Measurements from ENCODE around the gene PAPPA. TPM values are rescaled to one million over a fixed set of nuclear protein-coding genes. Genes with fewer than 3 reads are reported as not detected.

Gene PAPPA
- total RNA-seq, 2 experiments from 2014 or later, result not detected

DNA sequence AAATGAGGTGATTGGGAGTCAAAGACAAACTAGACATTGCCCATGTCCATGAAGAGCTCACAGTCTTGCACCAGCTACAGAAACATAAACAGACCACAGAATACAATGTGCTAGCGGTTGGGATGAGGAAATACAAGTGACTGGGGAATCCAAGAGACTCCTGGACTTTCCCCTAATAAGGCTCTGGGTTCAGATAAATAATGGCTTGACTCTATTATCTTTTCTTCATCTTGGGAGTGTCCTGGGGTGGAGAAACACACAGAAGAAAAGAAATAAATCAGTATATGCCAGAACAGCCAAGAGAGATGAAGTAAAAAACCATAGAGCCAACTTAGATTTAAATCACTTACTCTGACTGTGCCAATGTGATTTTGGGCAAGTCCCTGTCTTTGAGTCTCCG lies 227.8 kb downstream of the PAPPA start:
- no peak for ATAC-seq (ENCODE audit: low read depth)
- POLR2A ChIA-PET, result no interaction called here

DNA sequence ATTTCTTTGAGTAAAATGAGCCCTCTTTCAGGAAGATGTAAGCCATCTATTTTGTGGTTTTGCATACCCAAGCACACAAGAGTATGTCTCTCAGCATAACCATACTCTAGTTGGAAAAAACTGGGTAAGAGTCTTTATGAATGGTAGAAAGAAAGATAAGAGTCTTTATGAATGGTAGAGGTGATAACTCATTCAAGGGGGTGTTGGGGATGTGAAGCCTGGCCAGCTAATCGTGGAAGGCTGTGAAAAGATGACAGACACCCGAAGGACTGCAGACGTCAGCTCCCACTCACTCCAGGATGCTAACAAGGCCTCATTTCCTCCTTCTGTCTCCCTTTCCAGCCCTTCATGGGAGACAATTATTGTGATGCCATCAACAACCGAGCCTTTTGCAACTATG lies 228.5 kb downstream of the PAPPA start:
- peaks cover 1% of the 10 kb centered on the region for H3K9me3 Mint-ChIP-seq
- no peak for DNase-seq
- H3K4me3 Mint-ChIP-seq, result no peak overlapping the region
- POLR2A ChIA-PET, result no interaction called here
- H3K27ac Mint-ChIP-seq, result no peak overlapping the region
- ATAC-seq (ENCODE audit: low read depth), result no peak
- no peaks in the 10 kb centered on the region for H3K36me3 Mint-ChIP-seq
- peaks cover 3% of the 10 kb centered on the region for H3K4me1 Mint-ChIP-seq
- H3K27me3 Mint-ChIP-seq, result peaks cover 2% of the 10 kb centered on the region

More for the DNA sequence above, 227.8 kb downstream of the PAPPA start:
- H3K4me3 Mint-ChIP-seq, result no peak overlapping the region
- no peak overlapping the region for H3K27ac Mint-ChIP-seq
- peaks cover 2% of the 10 kb centered on the region for H3K27me3 Mint-ChIP-seq
- no peaks in the 10 kb centered on the region for H3K36me3 Mint-ChIP-seq
- peaks cover 1% of the 10 kb centered on the region for H3K9me3 Mint-ChIP-seq
- DNase-seq, result no peak
- H3K4me1 Mint-ChIP-seq, result peaks cover 3% of the 10 kb centered on the region

DNA sequence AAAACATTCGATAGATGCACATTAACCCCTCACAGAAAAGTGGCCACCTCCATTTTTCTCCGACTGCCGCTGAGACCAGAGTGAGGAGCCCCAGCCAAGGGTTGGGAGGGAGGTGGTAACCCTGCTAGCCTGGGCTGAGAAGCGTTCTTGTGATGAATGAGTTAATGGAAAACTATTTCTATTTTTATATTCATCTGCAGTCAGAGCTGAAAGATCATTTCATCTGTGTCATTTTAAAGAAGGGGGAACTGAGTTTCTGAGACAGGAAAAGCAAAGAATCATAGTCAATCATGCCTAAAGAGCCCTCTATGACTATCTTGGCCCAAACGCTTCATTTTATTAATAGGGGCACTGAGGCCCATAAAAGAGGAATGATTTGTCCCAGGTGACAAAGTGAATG lies 229.5 kb downstream of the PAPPA start:
- DNase-seq (no peak), ATAC-seq (ENCODE audit: low read depth) (no peak)
- H3K36me3 Mint-ChIP-seq, result no peaks in the 10 kb centered on the region
- peaks cover 2% of the 10 kb centered on the region for H3K27me3 Mint-ChIP-seq
- no peak overlapping the region for H3K4me3 Mint-ChIP-seq
- H3K4me1 Mint-ChIP-seq, result peaks cover 6% of the 10 kb centered on the region
- H3K9me3 Mint-ChIP-seq, result peaks cover 1% of the 10 kb centered on the region
- POLR2A ChIA-PET, result no interaction called here
- no peak overlapping the region for H3K27ac Mint-ChIP-seq

DNA sequence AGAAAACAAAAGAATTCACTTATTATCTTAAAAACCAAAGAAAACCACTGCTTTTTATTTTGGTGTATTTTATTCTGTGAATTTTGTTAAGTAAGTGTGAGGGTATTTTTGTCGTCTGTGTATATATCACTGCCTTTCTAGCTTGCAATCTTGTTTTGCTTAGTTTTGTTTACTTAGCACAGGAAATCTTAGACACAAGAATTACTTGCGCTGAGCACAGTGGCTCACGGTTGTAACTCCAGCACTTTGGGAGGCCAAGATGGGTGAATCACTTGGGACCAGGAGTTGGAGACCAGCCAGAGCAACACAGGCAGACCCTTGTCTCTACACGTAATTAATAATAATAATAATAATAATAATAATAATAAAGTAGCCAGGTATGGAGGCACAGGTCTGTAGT lies 230.3 kb downstream of the PAPPA start:
- no peak for ATAC-seq (ENCODE audit: low read depth)
- no peak for DNase-seq
- H3K27me3 Mint-ChIP-seq, result peaks cover 2% of the 10 kb centered on the region
- H3K27ac Mint-ChIP-seq, result no peak overlapping the region
- no peak overlapping the region for H3K4me3 Mint-ChIP-seq
- POLR2A ChIA-PET, result no interaction called here
- H3K4me1 Mint-ChIP-seq, result peaks cover 6% of the 10 kb centered on the region
- H3K36me3 Mint-ChIP-seq, result no peaks in the 10 kb centered on the region
- peaks cover 1% of the 10 kb centered on the region for H3K9me3 Mint-ChIP-seq

DNA sequence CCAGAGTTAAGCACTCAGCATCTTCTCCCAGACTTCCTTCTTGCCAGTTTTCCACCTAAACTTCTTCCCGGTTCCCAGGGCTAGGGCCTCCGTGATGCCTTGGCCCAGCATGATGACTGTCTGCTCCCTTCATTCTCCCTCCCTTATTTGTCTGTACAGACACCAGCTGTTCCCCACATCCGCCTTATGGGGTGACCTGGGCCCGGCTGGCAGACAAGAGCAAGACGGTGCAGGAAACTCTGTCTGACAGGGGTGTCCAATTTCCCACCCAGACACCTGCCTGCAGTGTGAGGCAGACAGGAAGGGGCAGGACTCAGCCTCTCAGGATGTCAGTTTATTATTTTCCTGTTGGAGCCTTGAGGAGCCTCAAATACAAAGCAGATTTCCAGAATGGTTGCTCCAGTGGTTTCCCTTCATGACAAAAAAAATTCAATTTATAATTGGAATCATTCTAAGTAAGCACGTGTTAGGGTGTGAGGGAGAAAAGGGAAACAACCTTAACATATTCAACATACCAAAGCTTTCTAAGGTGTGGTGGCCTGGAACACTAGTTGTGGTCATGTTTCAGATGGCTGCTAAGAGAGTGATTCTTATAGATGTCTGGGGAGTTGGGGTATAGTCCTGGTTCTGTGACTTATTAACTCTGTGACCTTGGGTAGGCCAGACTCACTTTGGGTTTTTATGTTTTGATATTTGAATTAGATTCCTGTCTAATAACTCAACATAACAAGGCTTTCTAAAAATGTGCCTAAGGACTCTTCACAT lies 234.5 kb downstream of the PAPPA start:
- no peak overlapping the region for H3K27ac Mint-ChIP-seq
- POLR2A ChIA-PET, result no interaction called here
- no peaks in the 10 kb centered on the region for H3K27me3 Mint-ChIP-seq
- no peak for ATAC-seq (ENCODE audit: low read depth)
- no peak for DNase-seq
- peaks cover 3% of the 10 kb centered on the region for H3K4me1 Mint-ChIP-seq
- H3K4me3 Mint-ChIP-seq, result no peak overlapping the region
- H3K36me3 Mint-ChIP-seq, result no peaks in the 10 kb centered on the region
- H3K9me3 Mint-ChIP-seq, result no peaks in the 10 kb centered on the region

DNA sequence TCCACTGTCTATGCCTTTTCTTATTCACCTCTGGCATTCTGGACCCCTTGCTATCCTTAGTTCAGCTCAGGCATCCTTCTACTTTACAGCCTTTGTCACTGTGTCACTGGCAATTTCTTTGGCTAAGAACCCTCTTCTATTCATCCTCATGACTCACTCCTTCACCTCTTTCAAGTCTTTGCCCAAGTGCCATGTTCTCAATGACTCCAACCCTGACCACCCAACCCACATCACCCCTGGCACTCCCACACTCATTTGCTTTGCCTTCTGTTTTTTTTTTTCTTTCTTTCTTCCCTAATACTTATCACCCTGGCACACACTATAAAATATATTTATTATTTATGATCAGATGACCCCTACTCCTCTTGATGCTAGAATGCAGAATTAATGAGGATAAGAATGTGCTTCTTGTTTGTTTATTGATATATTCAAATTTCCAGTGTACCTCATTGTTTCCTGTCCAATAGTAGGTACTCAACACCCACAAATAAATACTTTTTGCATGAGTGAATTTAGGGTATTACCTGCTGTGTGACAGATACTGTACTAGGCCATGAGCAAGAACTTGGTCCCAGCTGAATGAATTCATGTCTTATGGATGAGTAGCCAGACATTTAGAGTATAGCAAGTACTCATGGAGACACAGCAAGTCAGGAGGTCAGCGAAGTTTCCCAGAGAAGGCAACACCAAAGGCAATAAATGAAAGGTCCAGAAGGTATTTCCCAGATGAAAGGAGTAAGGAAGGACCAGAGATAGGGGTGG lies 236.1 kb downstream of the PAPPA start:
- POLR2A ChIA-PET, result no interaction called here
- no peaks in the 10 kb centered on the region for H3K36me3 Mint-ChIP-seq
- no peak overlapping the region for H3K27ac Mint-ChIP-seq
- no peak overlapping the region for H3K4me3 Mint-ChIP-seq
- no peak for ATAC-seq (ENCODE audit: low read depth)
- H3K9me3 Mint-ChIP-seq, result no peaks in the 10 kb centered on the region
- no peak for DNase-seq
- no peaks in the 10 kb centered on the region for H3K27me3 Mint-ChIP-seq
- H3K4me1 Mint-ChIP-seq, result peaks cover 3% of the 10 kb centered on the region

DNA sequence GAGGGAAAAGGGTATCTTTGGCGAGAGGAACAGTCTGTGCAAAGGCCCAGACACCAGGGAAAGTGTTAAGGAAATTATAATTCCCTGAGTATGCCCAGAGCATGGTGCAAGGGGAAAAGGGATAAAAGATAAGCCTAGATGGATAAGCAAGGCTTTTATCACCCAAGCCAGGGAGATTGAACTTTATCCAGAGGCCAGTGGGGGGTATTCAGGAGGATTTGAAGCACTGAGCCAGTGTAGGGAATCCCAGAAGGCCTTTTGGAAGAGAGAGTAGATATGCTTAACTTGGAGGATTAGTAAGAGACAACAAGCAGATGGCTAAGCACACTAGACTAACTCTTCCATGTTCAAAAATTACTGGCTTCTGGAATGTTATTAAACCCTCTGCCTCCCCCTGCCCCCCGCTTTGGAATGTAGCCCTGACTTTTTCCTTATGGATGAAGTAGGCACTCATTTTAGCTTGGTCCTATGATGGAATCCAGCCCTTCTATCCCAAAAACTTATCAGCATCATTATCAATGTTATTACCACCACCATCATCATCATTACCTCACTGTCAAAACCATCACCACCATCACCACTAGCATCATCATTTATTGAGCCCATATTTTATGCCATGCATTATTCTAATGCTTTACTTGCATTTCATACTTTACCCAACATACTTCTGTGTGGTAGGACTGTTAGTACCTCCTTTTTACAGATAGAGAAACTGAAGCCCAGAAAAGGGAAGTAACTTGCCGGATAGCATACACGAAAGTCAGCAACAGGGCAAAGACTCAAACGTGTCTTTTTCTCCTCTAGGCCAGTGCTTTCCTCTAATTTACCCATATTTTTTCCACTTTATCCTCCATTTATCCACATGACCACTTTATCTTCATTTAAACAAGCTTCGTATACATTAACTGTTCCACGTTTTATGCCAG lies 237.0 kb downstream of the PAPPA start:
- no peaks in the 10 kb centered on the region for H3K9me3 Mint-ChIP-seq
- DNase-seq (no peak), ATAC-seq (ENCODE audit: low read depth) (no peak)
- no peaks in the 10 kb centered on the region for H3K27me3 Mint-ChIP-seq
- no peak overlapping the region for H3K27ac Mint-ChIP-seq
- POLR2A ChIA-PET, result no interaction called here
- H3K4me1 Mint-ChIP-seq, result peaks cover 3% of the 10 kb centered on the region
- no peaks in the 10 kb centered on the region for H3K36me3 Mint-ChIP-seq
- H3K4me3 Mint-ChIP-seq, result no peak overlapping the region

DNA sequence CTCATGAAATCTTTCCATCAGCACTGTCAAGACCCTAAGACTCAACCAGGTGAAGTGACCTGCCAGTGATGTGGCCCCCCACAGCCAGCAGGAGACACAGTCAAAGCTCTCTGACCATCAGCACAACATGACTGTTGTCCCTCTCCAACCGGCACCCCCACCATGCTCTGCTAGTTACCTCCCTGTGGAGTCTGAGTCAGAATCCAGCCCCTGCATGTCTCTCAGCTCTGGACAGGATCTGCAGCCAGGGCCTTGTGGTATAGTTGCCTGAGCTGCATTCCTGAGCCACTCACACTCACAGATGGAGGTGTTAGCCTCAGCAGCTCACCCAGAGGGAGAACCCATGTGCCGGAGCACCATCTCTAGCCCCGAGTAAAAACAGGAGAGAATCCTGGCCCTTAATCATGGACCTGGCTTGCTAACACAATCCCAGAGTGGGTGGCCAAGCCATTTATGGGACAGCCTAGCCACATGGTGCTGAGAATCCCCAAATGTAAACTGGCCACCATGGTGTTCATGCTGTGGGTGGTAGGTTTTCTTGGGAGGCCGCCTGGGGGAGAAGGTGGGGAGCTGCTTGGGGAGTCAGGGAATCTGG lies 237.8 kb downstream of the PAPPA start:
- POLR2A ChIA-PET, result no interaction called here
- Mint-ChIP-seq H3K27me3 (no peaks in the 10 kb centered on the region), H3K27ac (no peak overlapping the region), H3K4me3 (no peak overlapping the region), H3K4me1 (peaks cover 3% of the 10 kb centered on the region), H3K36me3 (no peaks in the 10 kb centered on the region), H3K9me3 (no peaks in the 10 kb centered on the region)
- DNase-seq, result no peak
- ATAC-seq (ENCODE audit: low read depth), result no peak

DNA sequence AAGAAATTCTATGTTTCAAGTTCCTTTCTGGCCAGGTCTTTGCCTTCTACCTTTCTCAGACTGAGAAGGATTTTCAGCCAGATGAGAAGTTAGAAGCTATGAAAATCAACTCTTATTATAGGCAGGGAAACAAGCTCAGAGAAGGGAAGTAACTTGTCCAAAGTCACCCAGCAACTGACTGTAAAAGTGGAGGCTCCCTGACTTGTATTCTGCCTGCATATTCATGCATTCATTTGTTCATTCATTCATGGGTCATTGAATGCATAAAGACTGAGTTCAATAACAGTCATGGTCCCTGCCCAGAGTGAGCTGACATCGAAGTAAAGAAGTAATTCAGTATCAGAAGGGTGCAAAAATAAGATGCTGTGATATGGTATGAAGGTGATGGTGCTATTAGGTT lies 239.6 kb downstream of the PAPPA start:
- Mint-ChIP-seq H3K4me3 (no peak overlapping the region), H3K36me3 (no peaks in the 10 kb centered on the region), H3K9me3 (no peaks in the 10 kb centered on the region), H3K4me1 (no peaks in the 10 kb centered on the region), H3K27me3 (no peaks in the 10 kb centered on the region), H3K27ac (no peak overlapping the region)
- POLR2A ChIA-PET, result no interaction called here
- no peak for ATAC-seq (ENCODE audit: low read depth)
- DNase-seq, result no peak

DNA sequence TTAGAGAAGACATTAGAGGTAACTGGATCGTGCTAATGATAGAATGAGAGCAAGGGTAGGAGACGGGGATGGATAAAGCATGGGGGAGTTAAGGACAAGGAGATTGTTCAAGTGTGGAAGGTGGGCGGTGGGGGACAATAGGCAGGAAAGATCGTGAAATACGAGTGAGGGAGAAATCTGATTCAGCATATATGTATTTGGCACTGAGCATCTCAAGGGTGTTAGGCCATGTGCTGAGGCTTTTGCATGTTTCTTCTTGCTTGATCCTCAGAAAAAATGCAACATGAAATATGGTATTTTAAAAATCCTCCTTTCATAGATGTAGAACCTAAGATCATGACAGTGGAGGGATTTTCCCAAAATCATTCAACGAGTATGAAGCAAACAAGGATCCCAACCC lies 240.5 kb downstream of the PAPPA start:
- DNase-seq (no peak), ATAC-seq (ENCODE audit: low read depth) (no peak)
- H3K36me3 Mint-ChIP-seq, result no peaks in the 10 kb centered on the region
- no peak overlapping the region for H3K4me3 Mint-ChIP-seq
- no peak overlapping the region for H3K27ac Mint-ChIP-seq
- H3K9me3 Mint-ChIP-seq, result no peaks in the 10 kb centered on the region
- POLR2A ChIA-PET, result no interaction called here
- no peaks in the 10 kb centered on the region for H3K4me1 Mint-ChIP-seq
- H3K27me3 Mint-ChIP-seq, result no peaks in the 10 kb centered on the region

DNA sequence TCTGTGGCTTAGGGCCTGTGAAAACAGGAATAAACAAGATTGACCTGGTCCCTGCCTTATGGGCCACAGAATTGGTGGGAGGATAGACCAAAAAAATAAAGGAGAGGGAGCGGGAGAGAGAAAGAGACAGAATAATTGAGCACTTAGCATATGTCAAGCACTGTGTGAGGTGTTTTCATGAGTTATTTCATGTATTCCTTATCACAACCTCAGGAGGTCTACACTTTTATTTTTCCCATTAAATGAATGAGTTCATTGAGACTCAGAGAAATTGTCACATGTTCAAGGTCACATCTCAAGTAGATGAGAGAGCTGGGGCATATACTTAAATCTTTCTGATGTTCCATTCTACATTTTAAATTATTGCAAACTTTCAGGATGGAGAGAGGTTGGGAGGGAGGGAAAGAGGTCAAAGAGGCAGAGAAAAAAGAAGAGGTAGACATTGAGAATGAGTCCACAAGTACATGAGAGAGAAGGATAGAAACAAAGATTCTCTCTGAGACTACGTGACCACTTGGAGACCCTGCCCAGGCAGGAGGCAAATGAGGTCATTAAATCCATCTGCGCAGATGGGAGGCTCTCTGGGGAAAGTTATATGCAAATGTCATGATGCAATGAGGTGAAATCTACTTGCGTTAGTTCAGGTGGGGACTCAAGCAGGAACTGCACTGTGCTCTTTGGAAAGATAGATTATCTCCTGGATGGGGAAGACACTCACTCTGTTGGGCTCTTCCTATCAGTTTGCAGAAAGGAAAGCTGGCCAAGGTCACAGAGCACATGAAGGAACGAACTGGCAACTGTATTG lies 241.5 kb downstream of the PAPPA start:
- Mint-ChIP-seq H3K36me3 (no peaks in the 10 kb centered on the region), H3K27me3 (no peaks in the 10 kb centered on the region), H3K27ac (no peak overlapping the region), H3K4me1 (peaks cover 2% of the 10 kb centered on the region), H3K4me3 (no peak overlapping the region), H3K9me3 (no peaks in the 10 kb centered on the region)
- ATAC-seq (ENCODE audit: low read depth), result no peak
- DNase-seq, result no peak
- POLR2A ChIA-PET, result no interaction called here

DNA sequence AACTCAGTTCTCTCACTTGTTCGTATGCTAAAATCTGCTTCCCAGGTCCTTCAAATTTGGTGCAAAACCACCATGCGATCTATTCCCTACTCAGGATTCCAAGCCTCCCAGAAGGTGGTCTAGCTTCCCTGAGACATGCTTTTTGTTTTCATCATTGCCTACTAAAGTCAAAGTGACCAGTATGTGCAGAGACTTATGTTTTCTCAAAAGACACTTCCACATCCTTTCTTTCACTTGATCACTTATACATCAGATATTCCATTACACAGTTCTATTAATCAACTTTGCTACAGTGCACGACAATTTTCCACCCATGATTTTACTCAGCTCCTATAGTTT lies 242.1 kb downstream of the PAPPA start:
- no peak for ATAC-seq (ENCODE audit: low read depth)
- DNase-seq, result no peak
- H3K4me3 Mint-ChIP-seq, result no peak overlapping the region
- POLR2A ChIA-PET, result no interaction called here
- H3K36me3 Mint-ChIP-seq, result no peaks in the 10 kb centered on the region
- peaks cover 2% of the 10 kb centered on the region for H3K4me1 Mint-ChIP-seq
- no peaks in the 10 kb centered on the region for H3K9me3 Mint-ChIP-seq
- H3K27me3 Mint-ChIP-seq, result no peaks in the 10 kb centered on the region
- no peak overlapping the region for H3K27ac Mint-ChIP-seq

DNA sequence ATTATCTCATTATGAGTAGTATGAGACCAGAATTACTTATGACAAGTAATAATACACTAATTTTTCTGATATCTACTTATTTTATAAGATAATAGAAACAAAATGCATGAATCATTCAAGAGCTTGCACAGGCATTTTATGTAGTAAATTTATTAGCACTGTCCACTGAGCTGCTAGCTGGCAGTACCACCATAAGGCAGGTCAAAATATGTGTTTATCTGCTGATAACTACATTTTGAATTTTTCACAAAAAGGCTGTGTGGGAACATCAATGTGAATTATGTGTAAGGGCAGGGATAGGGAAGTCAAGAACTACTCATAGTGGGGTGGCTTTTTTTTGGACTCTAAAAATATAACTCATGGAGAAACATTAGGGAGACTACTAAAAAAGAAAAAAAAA lies 249.6 kb downstream of the PAPPA start:
- no peak overlapping the region for H3K27ac Mint-ChIP-seq
- peaks cover 2% of the 10 kb centered on the region for H3K4me1 Mint-ChIP-seq
- H3K36me3 Mint-ChIP-seq, result peaks cover under 1% of the 10 kb centered on the region
- no peak for DNase-seq
- no peaks in the 10 kb centered on the region for H3K27me3 Mint-ChIP-seq
- ATAC-seq (ENCODE audit: low read depth), result no peak
- POLR2A ChIA-PET, result no interaction called here
- H3K9me3 Mint-ChIP-seq, result no peaks in the 10 kb centered on the region
- H3K4me3 Mint-ChIP-seq, result no peak overlapping the region
